LoVo (cell line): ENCODE data around the gene RRP12.
"Not testable (repeated sequence)": the region's sequence is repeated elsewhere in the genome, so short reads cannot be mapped to it uniquely, and the experiment has no call there.

Experiments used
- DNase-seq: peaks from one replicate; pipeline ENCODE4 v3.0.0-alpha.2; 2016; ENCODE audit warnings: low spot score

The RRP12 gene

DNA sequence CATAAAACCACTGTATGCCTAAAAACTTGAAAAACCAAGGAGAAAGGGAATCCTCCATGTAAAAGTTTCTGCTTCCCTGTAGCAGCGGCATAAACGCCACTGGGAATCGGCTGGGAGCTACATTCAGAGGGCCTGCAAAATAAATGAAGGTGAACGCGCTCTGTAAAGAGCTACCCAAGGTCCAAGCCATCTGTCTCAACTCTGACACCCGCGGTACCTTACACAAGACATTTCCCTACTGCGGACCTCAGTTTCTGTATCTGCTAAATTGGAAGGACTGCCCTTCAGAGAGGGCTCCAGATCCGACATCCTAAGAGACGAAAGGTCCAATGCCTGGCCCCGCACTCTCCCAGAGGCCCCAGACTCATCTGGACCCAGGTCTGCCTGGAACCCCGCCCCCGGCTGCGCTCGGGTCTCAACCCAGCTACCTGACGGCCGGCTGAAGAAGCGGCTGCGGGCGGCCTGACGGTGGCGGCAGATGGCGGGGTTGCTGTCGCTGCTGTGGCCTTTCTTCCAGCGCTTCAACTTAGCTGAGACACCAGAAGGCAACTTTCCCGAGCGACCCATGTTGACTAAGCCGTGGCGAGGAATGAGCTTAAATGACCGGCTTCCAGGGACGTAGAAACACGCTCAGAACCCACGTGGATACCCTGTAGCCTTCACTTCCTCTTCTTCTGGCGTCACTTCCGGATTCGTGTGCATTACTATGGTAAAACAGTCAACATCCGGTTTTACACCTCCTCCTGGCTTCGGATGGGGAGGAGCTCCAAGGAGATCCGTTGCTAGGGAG, at the start of gene RRP12:
Gene RRP12 (minus strand): TSS at position 676 of the 790 bp plus-strand sequence. CDS start 109 bp downstream, at position 567.
- DNase-seq = peak; percentile 96

DNA sequence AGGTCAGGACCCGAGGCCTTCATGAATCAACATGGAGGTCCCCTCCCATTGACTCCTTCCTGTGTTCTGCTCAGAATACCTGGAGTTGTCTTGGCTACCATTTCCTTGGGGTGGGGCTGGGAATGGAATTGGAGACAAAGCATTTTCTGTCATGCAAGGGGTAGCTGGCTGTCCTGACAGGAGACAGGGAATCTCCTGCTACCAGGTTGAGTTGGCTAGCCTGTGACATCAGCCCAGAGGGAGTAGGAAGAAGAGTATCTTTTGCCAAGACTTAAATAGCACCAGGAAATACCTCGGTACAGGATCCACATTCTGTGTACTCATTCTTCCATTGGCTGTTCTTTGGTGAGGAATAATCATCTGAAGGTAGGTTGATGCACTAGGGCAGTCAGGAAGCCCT, 49.7 kb upstream of the RRP12 start:
- no peak for DNase-seq

GRCh38 chr10:97445722-97446639, 44.8 kb upstream of the RRP12 start, which contains the start of the genes EXOSC1 and ZDHHC16:
TSS of gene EXOSC1 (minus strand) at chr10:97446006. CDS start at chr10:97445985, 21 bp downstream.
TSS of gene ZDHHC16 (plus strand) at chr10:97446175. CDS start at chr10:97451676, 5,501 bp downstream.
- DNase-seq = peak; percentile 94

GRCh38 chr10:97445357-97445721, 44.2 kb upstream of the RRP12 start:
- no peak for DNase-seq

GRCh38 chr10:97444212-97444611, 43.1 kb upstream of the RRP12 start:
- no peak for DNase-seq

- no peak for DNase-seq
Measured at GRCh38 chr10:97442277-97442676, 41.1 kb upstream of the RRP12 start.

DNA sequence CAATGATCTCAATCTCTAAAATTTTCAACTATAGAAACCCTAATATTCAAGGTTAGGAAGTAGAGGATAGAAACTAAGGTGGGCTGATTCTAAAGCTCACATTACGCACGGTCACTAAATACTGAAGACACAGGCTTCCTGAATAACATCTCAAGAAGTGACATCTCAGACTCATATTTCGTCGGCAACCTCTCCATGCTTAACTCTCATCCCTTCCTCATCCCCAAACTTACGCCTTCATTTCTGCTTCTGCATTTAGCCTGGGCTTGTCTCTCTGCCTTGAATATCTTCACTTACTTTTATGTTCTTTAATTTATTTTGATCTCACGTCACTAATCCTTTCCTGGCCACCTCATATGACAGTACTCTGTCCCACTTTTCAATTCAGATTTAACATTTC, 34.1 kb upstream of the RRP12 start:
- no peak for DNase-seq

- DNase-seq = no peak
Measured at GRCh38 chr10:97434557-97434956, 33.4 kb upstream of the RRP12 start.

- DNase-seq = no peak
Measured at GRCh38 chr10:97434055-97434454, 32.9 kb upstream of the RRP12 start.

- no peak for DNase-seq
Measured at GRCh38 chr10:97428572-97428981, 27.4 kb upstream of the RRP12 start.

- peak; percentile 58 for DNase-seq
Measured at GRCh38 chr10:97427571-97428179, 26.5 kb upstream of the RRP12 start.

DNA sequence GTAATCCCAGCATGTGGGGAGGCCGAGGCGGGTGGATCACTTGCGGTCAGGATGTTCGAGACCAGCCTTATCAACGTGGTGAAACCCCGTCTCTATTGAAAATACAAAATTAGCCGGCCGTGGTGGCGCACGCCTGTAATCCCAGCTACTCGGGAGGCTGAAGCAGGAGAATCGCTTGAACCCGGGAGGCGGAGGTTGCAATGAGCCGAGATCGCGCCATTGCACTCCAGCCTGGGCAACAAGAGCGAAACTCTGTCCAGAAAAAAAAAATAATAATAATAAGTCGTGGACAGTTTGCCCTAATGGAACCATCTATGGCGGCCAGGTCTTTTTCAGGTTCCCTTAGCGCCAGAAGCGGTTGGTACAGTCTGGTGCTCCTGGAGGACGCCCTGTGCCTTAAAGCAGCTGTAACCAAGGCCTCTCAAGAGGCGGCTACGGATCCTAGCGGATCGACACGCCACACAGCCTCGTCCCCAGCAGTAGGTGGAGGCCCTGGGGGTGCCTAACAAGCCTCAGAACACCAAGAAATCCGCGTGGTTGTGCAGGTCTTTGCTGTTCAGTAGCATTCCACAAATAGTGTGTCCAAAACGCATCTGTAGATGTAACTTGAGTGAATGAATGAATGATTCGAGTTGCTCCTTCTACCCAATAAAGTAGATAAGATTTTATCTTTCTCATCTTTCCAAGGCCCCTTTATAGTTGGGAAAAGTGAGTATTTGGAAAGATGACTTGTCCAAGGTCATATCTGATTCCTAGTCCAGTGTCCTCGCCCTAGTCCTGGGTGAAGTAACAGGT, 25.8 kb upstream of the RRP12 start:
- DNase-seq = no peak

DNA sequence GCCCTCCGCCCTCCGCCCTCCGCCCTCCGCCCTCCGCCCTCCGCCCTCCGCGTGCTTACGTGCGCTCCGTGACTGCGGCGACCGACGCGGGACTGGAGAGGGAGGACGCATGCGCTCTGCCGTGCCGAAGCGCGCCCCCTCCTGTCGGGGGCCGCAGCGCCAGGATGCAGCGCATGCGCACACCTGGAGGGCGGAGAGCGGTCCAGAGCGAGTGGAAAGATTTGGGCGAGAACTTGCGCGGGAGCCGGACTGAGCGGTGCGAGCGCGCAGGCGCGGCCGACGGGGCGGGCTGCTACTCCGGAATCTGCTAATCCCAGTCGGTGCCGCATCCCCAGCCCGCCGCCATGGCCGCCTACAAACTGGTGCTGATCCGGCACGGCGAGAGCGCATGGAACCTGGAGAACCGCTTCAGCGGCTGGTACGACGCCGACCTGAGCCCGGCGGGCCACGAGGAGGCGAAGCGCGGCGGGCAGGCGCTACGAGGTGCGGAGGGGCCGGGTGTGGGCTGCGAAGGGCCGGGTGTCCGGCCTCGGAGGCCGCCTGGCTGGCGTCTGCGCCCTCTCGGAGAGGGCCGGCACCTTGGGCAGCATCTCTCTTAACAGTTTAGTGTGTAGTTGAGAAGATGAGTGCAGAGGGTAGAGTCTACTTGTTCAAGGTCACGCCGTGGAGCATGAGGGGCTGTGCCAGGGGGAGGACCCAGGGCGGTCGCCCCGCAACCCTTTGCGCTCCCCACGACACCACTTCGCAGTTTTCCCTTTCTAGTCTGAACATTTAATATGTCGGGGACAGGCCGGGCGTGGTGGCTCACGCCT, 25.0 kb upstream of the RRP12 start, which contains the start of gene PGAM1:
Gene PGAM1 (plus strand): TSS at position 228 of the 812 bp plus-strand sequence. CDS start 117 bp downstream, at position 345.
- peak; percentile 97 for DNase-seq

DNA sequence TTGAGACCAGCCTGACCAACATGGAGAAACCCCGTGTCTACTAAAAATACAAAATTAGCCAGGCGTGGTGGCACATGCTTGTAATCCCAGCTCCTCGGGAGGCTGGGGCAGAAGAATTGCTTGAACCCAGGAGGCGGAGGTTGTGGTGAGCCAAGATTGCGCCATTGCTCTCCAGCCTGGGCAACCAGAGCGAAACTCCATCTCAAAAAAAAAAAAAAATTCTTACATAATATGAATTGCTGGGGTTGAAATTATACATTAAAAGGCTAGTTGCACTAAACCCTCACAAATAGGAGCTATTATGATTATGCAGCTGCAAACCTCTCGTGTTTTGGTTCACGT, 22.6 kb upstream of the RRP12 start:
- not testable (repeated sequence) for DNase-seq

GRCh38 chr10:97416565-97416964, 15.4 kb upstream of the RRP12 start:
- DNase-seq = no peak

DNA sequence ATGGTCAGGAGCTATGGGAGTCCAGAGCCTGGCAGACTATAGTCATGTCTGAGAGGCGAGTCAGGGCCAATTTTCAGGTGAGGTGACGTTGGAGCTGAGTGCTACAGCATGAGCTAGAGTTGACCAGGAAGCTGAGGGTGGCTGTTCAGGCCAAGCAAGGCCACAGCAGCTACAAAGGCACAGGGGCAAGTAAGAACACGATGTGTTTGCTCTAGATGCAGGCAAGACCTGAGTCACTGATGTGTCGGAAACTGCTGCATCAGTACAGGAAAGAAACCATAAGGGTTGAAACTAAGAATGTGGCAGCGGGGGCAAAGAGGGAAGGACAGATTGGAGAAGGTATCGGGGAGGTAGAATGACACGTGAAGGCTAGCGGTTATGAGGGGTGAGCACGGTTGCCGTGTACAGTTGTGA, 11.8 kb upstream of the RRP12 start:
- DNase-seq = peak; percentile 26

- no peak for DNase-seq
Measured at GRCh38 chr10:97411406-97411805, 10.3 kb upstream of the RRP12 start.

GRCh38 chr10:97408496-97408992, 7.4 kb upstream of the RRP12 start:
- DNase-seq = peak; percentile 49

GRCh38 chr10:97407952-97408248, 6.8 kb upstream of the RRP12 start:
- DNase-seq = no peak

- DNase-seq = peak; percentile 76
Measured at GRCh38 chr10:97407211-97407951, 6.2 kb upstream of the RRP12 start.
